ENCODE results near the gene SLC38A10. TPM values are rescaled to one million over a fixed set of nuclear protein-coding genes. Genes with fewer than 3 reads are reported as not detected.

The SLC38A10 gene
- polyA plus RNA-seq, 1 donor (not counting 4 experiments of a cell fraction or from before 2014, with no cell fraction given), result 16.8 TPM

DNA sequence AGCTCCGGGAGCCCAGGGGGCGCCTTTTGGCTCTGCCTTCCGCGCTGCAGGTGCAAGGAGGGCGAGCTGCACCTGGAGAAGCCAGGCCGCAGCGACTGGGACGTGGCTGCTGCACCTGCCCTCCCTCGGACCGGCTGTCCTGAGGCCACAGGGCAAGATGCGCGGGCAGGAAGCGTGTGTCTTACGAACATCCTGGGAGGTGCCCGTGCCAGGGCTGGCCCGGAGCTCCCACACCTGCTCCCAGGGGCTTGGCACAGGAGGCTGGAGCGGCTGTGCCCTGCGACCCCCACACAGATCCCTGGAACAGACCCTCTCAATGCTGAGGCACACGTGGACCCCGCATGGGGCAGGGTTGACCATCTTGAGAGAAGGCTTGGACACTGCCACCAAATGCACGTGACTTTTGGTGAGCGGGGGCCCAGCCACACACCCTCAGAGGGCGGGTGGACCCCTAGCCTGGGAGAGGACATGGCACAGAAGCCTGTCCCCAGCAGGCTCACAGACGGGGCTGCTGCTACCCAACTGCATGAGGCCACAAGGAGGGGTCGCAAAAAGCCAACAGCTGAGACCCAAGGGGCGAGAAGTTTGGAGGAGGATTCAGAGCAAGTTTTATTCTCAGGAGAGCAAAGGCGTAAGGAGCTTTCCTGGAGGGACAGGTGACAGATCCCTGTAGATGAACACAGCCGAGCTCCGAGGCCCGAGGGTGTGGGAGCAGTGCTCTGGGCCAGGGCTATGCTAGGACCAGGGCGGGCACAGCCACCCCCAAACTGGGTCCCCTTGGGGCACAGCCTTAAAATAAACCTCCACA, 44.6 kb downstream of the SLC38A10 start:
- FAIRE-seq (no peak), DNase-seq (ENCODE audit: low read depth, low spot score) (no peak)
- Histone ChIP-seq H4K20me1 (ENCODE audit: control insufficient read depth, extremely low read depth, insufficient read depth, low read length) (peaks cover 11% of the 10 kb centered on the region), H3K27me3 (ENCODE audit: control insufficient read depth, extremely low read depth, insufficient read depth, low read length) (no peaks in the 10 kb centered on the region), H3K4me3 (ENCODE audit: control insufficient read depth in 2 of 3, extremely low read depth in 1 of 3, insufficient read depth in 2 of 3, low read depth in 1 of 3, low read length in 3 of 3) (no peak overlapping the region), H3K36me3 (ENCODE audit: control insufficient read depth in 2 of 2, extremely low read depth in 1 of 2, insufficient read depth in 2 of 2, low read length in 2 of 2) (peaks cover 12 to 16% of the 10 kb centered on the region in 2 experiments), H3K4me2 (ENCODE audit: control insufficient read depth, extremely low read depth, insufficient read depth, low read depth, low read length) (no peak overlapping the region), H3K9me1 (ENCODE audit: control insufficient read depth, extremely low read depth, insufficient read depth, low read length) (no peaks in the 10 kb centered on the region), H3K9me3 (ENCODE audit: control insufficient read depth, low read depth, low read length) (no peaks in the 10 kb centered on the region), H3K4me1 (ENCODE audit: control insufficient read depth, extremely low read depth, insufficient read depth, low read length) (peaks cover 8% of the 10 kb centered on the region), H3K9ac (ENCODE audit: control insufficient read depth, extremely low read depth, insufficient read depth, low read length) (no peak overlapping the region), H3K27ac (ENCODE audit: control insufficient read depth, insufficient read depth, low read length) (no peak overlapping the region), H3K79me2 (ENCODE audit: control insufficient read depth, insufficient read depth, low read length) (peaks cover 4% of the 10 kb centered on the region), H2AFZ (ENCODE audit: control insufficient read depth, low read length) (no peak overlapping the region)
- dilution Hi-C loops (cut with MboI; ENCODE audit: extremely low pct_ligation_motif_present, low sequenced_read_pairs), result no loop called here
- TF ChIP-seq EZH2 (IDR thresholded peaks at IDR 0.05; ENCODE audit: low read length), result no peak
- TF ChIP-seq, protein P1, sequence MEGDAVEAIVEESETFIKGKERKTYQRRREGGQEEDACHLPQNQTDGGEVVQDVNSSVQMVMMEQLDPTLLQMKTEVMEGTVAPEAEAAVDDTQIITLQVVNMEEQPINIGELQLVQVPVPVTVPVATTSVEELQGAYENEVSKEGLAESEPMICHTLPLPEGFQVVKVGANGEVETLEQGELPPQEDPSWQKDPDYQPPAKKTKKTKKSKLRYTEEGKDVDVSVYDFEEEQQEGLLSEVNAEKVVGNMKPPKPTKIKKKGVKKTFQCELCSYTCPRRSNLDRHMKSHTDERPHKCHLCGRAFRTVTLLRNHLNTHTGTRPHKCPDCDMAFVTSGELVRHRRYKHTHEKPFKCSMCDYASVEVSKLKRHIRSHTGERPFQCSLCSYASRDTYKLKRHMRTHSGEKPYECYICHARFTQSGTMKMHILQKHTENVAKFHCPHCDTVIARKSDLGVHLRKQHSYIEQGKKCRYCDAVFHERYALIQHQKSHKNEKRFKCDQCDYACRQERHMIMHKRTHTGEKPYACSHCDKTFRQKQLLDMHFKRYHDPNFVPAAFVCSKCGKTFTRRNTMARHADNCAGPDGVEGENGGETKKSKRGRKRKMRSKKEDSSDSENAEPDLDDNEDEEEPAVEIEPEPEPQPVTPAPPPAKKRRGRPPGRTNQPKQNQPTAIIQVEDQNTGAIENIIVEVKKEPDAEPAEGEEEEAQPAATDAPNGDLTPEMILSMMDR (optimal IDR thresholded peaks at IDR 0.05 in 1 of 3, IDR thresholded peaks at IDR 0.05 in 1 of 3, conservative IDR thresholded peaks at IDR 0.05 in 1 of 3; ENCODE audit: extremely low read depth in 1 of 3, insufficient read depth in 2 of 3, low read length in 3 of 3), result no peak

DNA sequence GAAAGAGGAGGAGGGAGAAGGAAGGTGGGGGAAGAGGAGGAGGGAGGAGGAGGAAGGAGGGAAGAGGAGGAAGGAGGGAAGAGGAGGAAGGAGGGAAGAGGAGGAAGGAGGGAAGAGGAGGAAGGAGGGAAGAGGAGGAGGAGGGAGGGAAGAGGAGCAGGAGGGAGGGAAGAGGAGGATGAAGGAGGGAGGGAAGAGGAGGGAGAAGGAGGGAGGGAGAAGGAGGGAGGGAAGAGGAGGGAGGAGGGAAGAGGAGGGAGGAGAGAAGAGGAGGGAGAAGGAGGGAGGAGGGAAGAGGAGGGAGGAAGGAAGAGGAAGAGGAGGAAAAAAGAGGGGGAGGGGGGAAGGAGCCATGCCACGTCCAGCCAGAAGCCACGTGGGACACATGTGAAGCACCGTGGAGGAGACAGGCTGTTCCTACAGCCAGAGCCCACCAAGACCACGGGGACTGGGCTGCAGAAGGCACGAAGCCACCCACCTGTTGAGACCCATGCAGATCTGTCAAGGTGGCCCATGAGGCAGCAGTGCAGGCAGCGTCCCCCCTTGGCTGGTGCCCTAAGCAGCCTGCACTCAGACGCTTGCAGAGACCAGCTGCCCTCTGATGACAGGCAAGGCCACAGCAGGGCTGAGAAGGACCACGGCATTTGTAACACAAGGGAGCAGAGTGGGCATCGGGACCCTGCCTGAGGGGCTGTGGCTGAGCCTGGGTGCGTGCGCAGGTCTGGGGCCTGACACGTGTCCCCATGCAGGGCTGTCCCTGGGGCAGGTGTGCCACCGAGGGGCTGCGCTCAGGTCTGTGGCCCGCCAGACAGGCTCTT, 45.7 kb downstream of the SLC38A10 start:
- peaks cover 4% of the 10 kb centered on the region for H3K79me2 ChIP-seq (ENCODE audit: control insufficient read depth, insufficient read depth, low read length)
- H3K4me2 ChIP-seq (ENCODE audit: control insufficient read depth, extremely low read depth, insufficient read depth, low read depth, low read length), result no peak overlapping the region
- no peak for DNase-seq (ENCODE audit: low read depth, low spot score)
- no peak overlapping the region for H2AFZ ChIP-seq (ENCODE audit: control insufficient read depth, low read length)
- H3K4me3 ChIP-seq (ENCODE audit: control insufficient read depth in 2 of 3, extremely low read depth in 1 of 3, insufficient read depth in 2 of 3, low read depth in 1 of 3, low read length in 3 of 3), result no peak overlapping the region
- dilution Hi-C loops (cut with MboI; ENCODE audit: extremely low pct_ligation_motif_present, low sequenced_read_pairs), result no loop called here
- H3K4me1 ChIP-seq (ENCODE audit: control insufficient read depth, extremely low read depth, insufficient read depth, low read length), result no peaks in the 10 kb centered on the region
- no peaks in the 10 kb centered on the region for H3K27me3 ChIP-seq (ENCODE audit: control insufficient read depth, extremely low read depth, insufficient read depth, low read length)
- FAIRE-seq, result no peak
- H3K9ac ChIP-seq (ENCODE audit: control insufficient read depth, extremely low read depth, insufficient read depth, low read length), result no peak overlapping the region
- no peak overlapping the region for H3K27ac ChIP-seq (ENCODE audit: control insufficient read depth, insufficient read depth, low read length)
- H4K20me1 ChIP-seq (ENCODE audit: control insufficient read depth, extremely low read depth, insufficient read depth, low read length), result peaks cover 5% of the 10 kb centered on the region
- H3K9me3 ChIP-seq (ENCODE audit: control insufficient read depth, low read depth, low read length), result no peaks in the 10 kb centered on the region
- H3K9me1 ChIP-seq (ENCODE audit: control insufficient read depth, extremely low read depth, insufficient read depth, low read length), result no peaks in the 10 kb centered on the region
- H3K36me3 ChIP-seq (ENCODE audit: control insufficient read depth in 2 of 2, extremely low read depth in 1 of 2, insufficient read depth in 2 of 2, low read length in 2 of 2), result peaks cover 12 to 18% of the 10 kb centered on the region in 2 experiments
- TF ChIP-seq, protein P1 (optimal IDR thresholded peaks at IDR 0.05 in 1 of 3, IDR thresholded peaks at IDR 0.05 in 1 of 3, conservative IDR thresholded peaks at IDR 0.05 in 1 of 3; ENCODE audit: extremely low read depth in 1 of 3, insufficient read depth in 2 of 3, low read length in 3 of 3), result no peak
- TF ChIP-seq EZH2 (IDR thresholded peaks at IDR 0.05; ENCODE audit: low read length), result no peak
